Stimulated activated CD4-positive, alpha-beta T cell treated with anti-CD3 and anti-CD28 coated beads, Interleukin-15, amount 100 ng/mL, for 48 hours (primary cell): Measurements from ENCODE around the gene JAG1.

Experiments used
- DNase-seq, 2 donors: peaks; one replicate each; pipeline ENCODE4 v3.0.0-alpha.2; 2020; ENCODE audit warnings: low read depth in 2 of 2

The JAG1 gene

GRCh38 chr20:10673842-10674683 is at the start of gene JAG1:
TSS of gene JAG1 (minus strand) at chr20:10673999. CDS start at chr20:10673530, 469 bp downstream.
- peak; percentile 49 to 54 for DNase-seq

GRCh38 chr20:10721976-10722375 is 48.2 kb upstream of the JAG1 start:
- no peak for DNase-seq

GRCh38 chr20:10721137-10721896 is 47.5 kb upstream of the JAG1 start:
- DNase-seq: no peak

GRCh38 chr20:10720565-10720964 is 46.8 kb upstream of the JAG1 start:
- no peak for DNase-seq

- no peak for DNase-seq
These were observed 46.1 kb upstream of the JAG1 start for GRCh38 chr20:10719740-10720385.

GRCh38 chr20:10718661-10719060 is 44.9 kb upstream of the JAG1 start:
- DNase-seq: no peak

GRCh38 chr20:10716855-10717254 is 43.1 kb upstream of the JAG1 start:
- DNase-seq: no peak

- DNase-seq: no peak
These were observed 41.2 kb upstream of the JAG1 start for GRCh38 chr20:10715035-10715434.

- DNase-seq: no peak
These were observed 40.6 kb upstream of the JAG1 start for GRCh38 chr20:10714236-10714975.

GRCh38 chr20:10713161-10713560 is 39.4 kb upstream of the JAG1 start:
- DNase-seq: no peak

- DNase-seq: no peak
These were observed 38.2 kb upstream of the JAG1 start for GRCh38 chr20:10711903-10712451.

- no peak for DNase-seq
These were observed 37.4 kb upstream of the JAG1 start for GRCh38 chr20:10710991-10711775.

- no peak for DNase-seq
These were observed 36.1 kb upstream of the JAG1 start for GRCh38 chr20:10709916-10710315.

- DNase-seq: no peak
These were observed 34.8 kb upstream of the JAG1 start for GRCh38 chr20:10708351-10709185.

GRCh38 chr20:10707791-10708190 is 34.0 kb upstream of the JAG1 start:
- DNase-seq: no peak

- no peak for DNase-seq
These were observed 33.3 kb upstream of the JAG1 start for GRCh38 chr20:10707068-10707467.

GRCh38 chr20:10706460-10706811 is 32.6 kb upstream of the JAG1 start:
- no peak for DNase-seq

- DNase-seq: no peak
These were observed 32.1 kb upstream of the JAG1 start for GRCh38 chr20:10705801-10706459.

- DNase-seq: no peak
These were observed 27.8 kb upstream of the JAG1 start for GRCh38 chr20:10701607-10702006.
